ENCODE data around the gene PCGF5.
"Not testable (repeated sequence)": the region's sequence is repeated elsewhere in the genome, so short reads cannot be mapped to it uniquely, and the experiment has no call there.

Gene PCGF5

GRCh38 chr10:91220194-91220953 lies at the start of gene PCGF5:
Gene PCGF5, plus strand, starts transcription at chr10:91220663. Its CDS starts 2,209 bp downstream, at chr10:91222872.
- peak; percentile 97 to 98 for ATAC-seq (replicated peaks)
- peak within 1 kb of the TSS; percentile 90 to 92 for H3K4me3 Mint-ChIP-seq
- H3K27me3 Mint-ChIP-seq: no peaks in the 10 kb centered on the region
- H3K36me3 Mint-ChIP-seq: peaks cover 16 to 38% of the 10 kb centered on the region in 2 donors
- peak within 1 kb of the TSS; percentile 94 for H3K27ac Mint-ChIP-seq
- H3K4me1 Mint-ChIP-seq: peaks cover 40 to 73% of the 10 kb centered on the region in 2 donors
- DNase-seq: peak; percentile 91
- H3K9me3 Mint-ChIP-seq: no peaks in the 10 kb centered on the region

GRCh38 chr10:91171485-91171884 lies 49.0 kb upstream of the PCGF5 start:
- DNase-seq (no peak), ATAC-seq (replicated peaks) (no peak)
- H3K27me3 Mint-ChIP-seq: no peaks in the 10 kb centered on the region
- H3K36me3 Mint-ChIP-seq: peaks cover 31 to 56% of the 10 kb centered on the region in 2 donors
- peaks cover 8 to 22% of the 10 kb centered on the region in 2 donors for H3K9me3 Mint-ChIP-seq
- peak overlapping the region; percentile 6 for H3K27ac Mint-ChIP-seq
- peaks cover 29 to 44% of the 10 kb centered on the region in 2 donors for H3K4me1 Mint-ChIP-seq
- peak overlapping the region in 1 of 2 donors; percentile 3 for H3K4me3 Mint-ChIP-seq

- Mint-ChIP-seq H3K27ac (no peak overlapping the region), H3K9me3 (peaks cover 9 to 24% of the 10 kb centered on the region in 2 donors)
- ATAC-seq (replicated peaks): peak in 1 of 2 donors; percentile 60
Measured at GRCh38 chr10:91172348-91172747, 48.1 kb upstream of the PCGF5 start.

GRCh38 chr10:91185239-91185875 lies 35.1 kb upstream of the PCGF5 start:
- no peaks in the 10 kb centered on the region for H3K27me3 Mint-ChIP-seq

More at GRCh38 chr10:91172348-91172747, 48.1 kb upstream of the PCGF5 start:
- DNase-seq: no peak
- Mint-ChIP-seq H3K4me1 (peaks cover 29 to 44% of the 10 kb centered on the region in 2 donors), H3K27me3 (no peaks in the 10 kb centered on the region), H3K36me3 (peaks cover 31 to 60% of the 10 kb centered on the region in 2 donors), H3K4me3 (no peak overlapping the region)

GRCh38 chr10:91187156-91187555 lies 33.3 kb upstream of the PCGF5 start:
- DNase-seq (no peak), ATAC-seq (replicated peaks) (no peak)
- Mint-ChIP-seq H3K4me1 (peaks cover 42 to 78% of the 10 kb centered on the region in 2 donors), H3K4me3 (no peak overlapping the region), H3K27ac (no peak overlapping the region), H3K9me3 (peaks cover 3% of the 10 kb centered on the region in 2 donors), H3K27me3 (no peaks in the 10 kb centered on the region), H3K36me3 (peaks cover 17 to 50% of the 10 kb centered on the region in 2 donors)

More at GRCh38 chr10:91185239-91185875, 35.1 kb upstream of the PCGF5 start:
- peaks cover 40 to 82% of the 10 kb centered on the region in 2 donors for H3K4me1 Mint-ChIP-seq
- no peak overlapping the region for H3K27ac Mint-ChIP-seq
- DNase-seq (no peak), ATAC-seq (replicated peaks) (no peak)
- peaks cover 15 to 66% of the 10 kb centered on the region in 2 donors for H3K36me3 Mint-ChIP-seq
- peaks cover 3% of the 10 kb centered on the region in 2 donors for H3K9me3 Mint-ChIP-seq
- no peak overlapping the region for H3K4me3 Mint-ChIP-seq

- H3K27me3 Mint-ChIP-seq; H3K4me3 Mint-ChIP-seq; ATAC-seq (replicated peaks); H3K9me3 Mint-ChIP-seq; DNase-seq; H3K27ac Mint-ChIP-seq: not testable (repeated sequence)
- peaks cover 19 to 49% of the 10 kb centered on the region in 2 donors for H3K36me3 Mint-ChIP-seq
- H3K4me1 Mint-ChIP-seq: peaks cover 38 to 78% of the 10 kb centered on the region in 2 donors
Measured at GRCh38 chr10:91188010-91188409, 32.5 kb upstream of the PCGF5 start.

- Mint-ChIP-seq H3K27ac (peak overlapping the region; percentile 7), H3K9me3 (peaks cover 5 to 6% of the 10 kb centered on the region in 2 donors), H3K4me1 (peaks cover 39 to 78% of the 10 kb centered on the region in 2 donors), H3K27me3 (no peaks in the 10 kb centered on the region), H3K36me3 (peaks cover 18 to 48% of the 10 kb centered on the region in 2 donors), H3K4me3 (no peak overlapping the region)
- ATAC-seq (replicated peaks) (no peak), DNase-seq (no peak)
Measured at GRCh38 chr10:91188889-91189288, 31.6 kb upstream of the PCGF5 start.

GRCh38 chr10:91190388-91190870 lies 30.0 kb upstream of the PCGF5 start:
- Mint-ChIP-seq H3K9me3 (peaks cover 9 to 10% of the 10 kb centered on the region in 2 donors), H3K27me3 (no peaks in the 10 kb centered on the region), H3K27ac (peak overlapping the region; percentile 93), H3K4me3 (peak overlapping the region; percentile 47 to 64), H3K36me3 (peaks cover 16 to 46% of the 10 kb centered on the region in 2 donors), H3K4me1 (peaks cover 42 to 75% of the 10 kb centered on the region in 2 donors)
- no peak for DNase-seq
- ATAC-seq (replicated peaks): peak; percentile 32 to 43

GRCh38 chr10:91190876-91191583 lies 29.4 kb upstream of the PCGF5 start:
- peak; percentile 94 to 97 for ATAC-seq (replicated peaks)
- peaks cover 40 to 69% of the 10 kb centered on the region in 2 donors for H3K4me1 Mint-ChIP-seq

GRCh38 chr10:91191584-91191919 lies 28.9 kb upstream of the PCGF5 start:
- Mint-ChIP-seq H3K9me3 (peaks cover 9 to 10% of the 10 kb centered on the region in 2 donors), H3K27me3 (no peaks in the 10 kb centered on the region), H3K4me3 (no peak overlapping the region), H3K27ac (peak overlapping the region; percentile 89), H3K36me3 (peaks cover 17 to 41% of the 10 kb centered on the region in 2 donors), H3K4me1 (peaks cover 41 to 70% of the 10 kb centered on the region in 2 donors)
- DNase-seq: no peak
- no peak for ATAC-seq (replicated peaks)

More at GRCh38 chr10:91190876-91191583, 29.4 kb upstream of the PCGF5 start:
- DNase-seq: no peak
- peaks cover 9 to 10% of the 10 kb centered on the region in 2 donors for H3K9me3 Mint-ChIP-seq
- H3K27ac Mint-ChIP-seq: peak overlapping the region; percentile 89
- peaks cover 16 to 40% of the 10 kb centered on the region in 2 donors for H3K36me3 Mint-ChIP-seq
- H3K4me3 Mint-ChIP-seq: peak overlapping the region; percentile 25 to 47
- no peaks in the 10 kb centered on the region for H3K27me3 Mint-ChIP-seq

- DNase-seq: no peak
Measured at GRCh38 chr10:91194497-91195179, 25.8 kb upstream of the PCGF5 start.

GRCh38 chr10:91196268-91197048 lies 24.0 kb upstream of the PCGF5 start:
- no peak for DNase-seq
- no peak for ATAC-seq (replicated peaks)
- Mint-ChIP-seq H3K4me1 (peaks cover 63 to 81% of the 10 kb centered on the region in 2 donors), H3K27ac (peak overlapping the region; percentile 67), H3K9me3 (peaks cover 12 to 16% of the 10 kb centered on the region in 2 donors), H3K27me3 (no peaks in the 10 kb centered on the region), H3K36me3 (peaks cover 27 to 43% of the 10 kb centered on the region in 2 donors), H3K4me3 (no peak overlapping the region)

More at GRCh38 chr10:91194497-91195179, 25.8 kb upstream of the PCGF5 start:
- Mint-ChIP-seq H3K9me3 (peaks cover 12 to 16% of the 10 kb centered on the region in 2 donors), H3K4me1 (peaks cover 51 to 81% of the 10 kb centered on the region in 2 donors), H3K36me3 (peaks cover 28 to 43% of the 10 kb centered on the region in 2 donors), H3K27ac (peak overlapping the region; percentile 78), H3K27me3 (no peaks in the 10 kb centered on the region), H3K4me3 (no peak overlapping the region)
- ATAC-seq (replicated peaks): no peak

GRCh38 chr10:91197127-91197526 lies 23.3 kb upstream of the PCGF5 start:
- DNase-seq (no peak), ATAC-seq (replicated peaks) (no peak)
- H3K36me3 Mint-ChIP-seq: peaks cover 27 to 43% of the 10 kb centered on the region in 2 donors
- H3K9me3 Mint-ChIP-seq: peaks cover 12 to 16% of the 10 kb centered on the region in 2 donors
- H3K27ac Mint-ChIP-seq: peak overlapping the region; percentile 67
- no peak overlapping the region for H3K4me3 Mint-ChIP-seq
- H3K4me1 Mint-ChIP-seq: peaks cover 63 to 83% of the 10 kb centered on the region in 2 donors
- no peaks in the 10 kb centered on the region for H3K27me3 Mint-ChIP-seq

Measured in stimulated activated naive B cell treated with anti-CD40 and anti-IgM and Interleukin-4, amounts not matched to agents 10 μg/mL and 1 μg/mL and 100 μg/mL, for 72 hours (primary cell).